ENCODE data around the gene TMEM150A. TPM values are rescaled to one million over a fixed set of nuclear protein-coding genes. Genes with fewer than 3 reads are reported as not detected.

The TMEM150A gene
- total and polyA plus RNA-seq, 2 of the 4 experiments (the other 2 are of a cell fraction): 4.8 to 16.3 TPM

DNA sequence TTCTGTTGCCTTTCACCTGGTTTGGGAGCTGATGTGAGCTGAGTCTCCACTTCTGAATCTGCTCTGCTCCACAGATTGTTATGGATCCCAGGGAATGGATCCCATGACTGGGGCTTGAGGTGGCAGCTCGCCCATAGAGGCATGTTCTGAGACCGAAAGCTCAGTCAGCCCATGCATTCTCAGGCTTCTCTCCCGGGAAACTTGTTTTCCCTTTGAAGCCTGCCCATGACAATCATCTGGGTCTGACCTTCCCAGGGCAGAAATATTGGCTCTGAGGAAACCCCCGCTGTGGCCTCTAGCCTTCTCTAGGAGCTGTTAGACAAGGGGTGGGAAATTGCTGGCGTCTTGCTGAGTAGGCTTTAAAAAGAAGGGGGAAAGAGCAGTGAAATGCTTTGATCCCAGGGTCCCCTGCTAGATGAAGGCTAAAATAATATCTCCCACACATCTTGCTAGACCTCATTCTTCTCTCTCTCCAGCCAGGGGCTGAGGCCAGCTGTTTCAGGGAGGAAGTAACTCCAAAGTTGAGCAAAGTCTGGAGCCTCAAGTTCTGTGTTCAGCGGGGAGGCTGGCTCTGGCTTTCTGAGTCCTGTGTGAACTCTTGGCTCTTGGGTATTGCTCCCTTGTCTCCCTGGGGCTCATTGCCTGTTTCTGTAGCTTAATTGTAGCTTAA lies 23.1 kb downstream of the TMEM150A start:
- Histone ChIP-seq H3K4me2 (ENCODE audit: low read depth, low read length) (no peak overlapping the region; the same call in 1 of the 2 replicates), H3K27ac (ENCODE audit: insufficient read depth, low read length) (peak overlapping the region; percentile 32; the same call in 1 of the 2 replicates), H3K4ac (ENCODE audit: low read depth, low read length) (peak overlapping the region; percentile 33; the same call in 1 of the 2 replicates), H3K79me1 (ENCODE audit: low read depth in 1 of 2, low read length in 2 of 2) (peaks cover 0 to 4% of the 10 kb centered on the region in 2 experiments; a peak in 1 of 4 replicates), H3K9me3 (ENCODE audit: control insufficient read depth, insufficient read depth, low read length) (no peaks in the 10 kb centered on the region), H3K36me3 (ENCODE audit: control insufficient read depth, insufficient read depth, low read length) (no peaks in the 10 kb centered on the region), H3K18ac (ENCODE audit: low read depth, low read length) (peak overlapping the region; percentile 16; the same call in 1 of the 2 replicates), H4K20me1 (ENCODE audit: insufficient read depth, low read length) (no peaks in the 10 kb centered on the region), H4K8ac (ENCODE audit: low read depth in 2 of 2, low read length in 2 of 2) (peak overlapping the region; percentile 65 to 66; a peak in 3 of 4 replicates), H2BK15ac (ENCODE audit: low read depth, low read length) (0 out of 3 replicates have a peak overlapping the region, but pooled peaks have one; percentile 61), H2AK9ac (replicated peaks; ENCODE audit: low read depth, low read length, poor library complexity) (no peak overlapping the region), H3K9me1 (ENCODE audit: insufficient read depth, low read length) (peaks cover 9% of the 10 kb centered on the region), H3K14ac (replicated peaks; ENCODE audit: low read depth, low read length) (peak overlapping the region; percentile 28), H3K23ac (ENCODE audit: low read depth, low read length) (peak overlapping the region; percentile 50; the same call in 1 of the 2 replicates), H2BK120ac (ENCODE audit: low read depth, low read length) (peak overlapping the region; percentile 71), H4K91ac (ENCODE audit: insufficient read depth, low read depth, low read length) (peak overlapping the region; percentile 57), H2BK5ac (ENCODE audit: low read depth, low read length, poor library complexity, severe bottlenecking) (no peak overlapping the region), H2AFZ (replicated peaks; ENCODE audit: low read length, poor library complexity) (no peak overlapping the region), H3K27me3 (ENCODE audit: control insufficient read depth, insufficient read depth, low read length) (no peaks in the 10 kb centered on the region), H2AK5ac (ENCODE audit: low read depth, low read length) (no peak overlapping the region), H3K56ac (ENCODE audit: extremely low read depth, insufficient read depth, low read length) (no peak overlapping the region), H3K4me3 (ENCODE audit: insufficient read depth, low read depth, low read length) (no peak overlapping the region), H3K4me1 (ENCODE audit: control insufficient read depth, insufficient read depth, low read length) (peaks cover 22% of the 10 kb centered on the region), H2BK20ac (ENCODE audit: low read depth, low read length) (peak overlapping the region; percentile 52; the same call in 1 of the 2 replicates), H4K5ac (ENCODE audit: low read depth, low read length) (peak overlapping the region; percentile 26; the same call in 1 of the 2 replicates), H3K9ac (ENCODE audit: low read depth, low read length) (peak overlapping the region; percentile 13; the same call in 1 of the 2 replicates)
- ChIA-PET POLR2A (ENCODE audit: unreplicated experiment) (no interaction called here), CTCF (interaction anchor here (0.6 to 0.9 kb wide), 2 partner anchors 13 to 48 kb away, joined by 3 read pairs; no protein-coding TSS in a partner anchor)
- dilution Hi-C loops (cut with HindIII; ENCODE audit: low sequenced_read_pairs, unreplicated experiment) (no loop called here), in situ Hi-C loops (cut with MboI; ENCODE audit: low sequenced_read_pairs) (no loop called here), intact Hi-C loops (cut with micrococcal nuclease) (no loop called here)
- BruUV-seq (replicated peaks): no TSS peak
- DNase-seq (no peak), ATAC-seq (ENCODE audit: low read depth) (no peak)
- no peak for TF ChIP-seq MAFK (IDR thresholded peaks at IDR 0.05; ENCODE audit: low read depth, low read length)
- no peak for TF ChIP-seq FOS (IDR thresholded peaks at IDR 0.05; ENCODE audit: low read depth, low read length)
- TF ChIP-seq CTCF (conservative IDR thresholded peaks at IDR 0.05; ENCODE audit: low read depth, low read length): no peak
- TF ChIP-seq POLR2A (IDR thresholded peaks at IDR 0.05; ENCODE audit: low read depth, low read length): no peak
- no peak for TF ChIP-seq RAD21 (IDR thresholded peaks at IDR 0.05; ENCODE audit: low read length)
- no peak for TF ChIP-seq MAZ (IDR thresholded peaks at IDR 0.05; ENCODE audit: borderline replicate concordance, low read depth, low read length)
- TF ChIP-seq, protein P1, sequence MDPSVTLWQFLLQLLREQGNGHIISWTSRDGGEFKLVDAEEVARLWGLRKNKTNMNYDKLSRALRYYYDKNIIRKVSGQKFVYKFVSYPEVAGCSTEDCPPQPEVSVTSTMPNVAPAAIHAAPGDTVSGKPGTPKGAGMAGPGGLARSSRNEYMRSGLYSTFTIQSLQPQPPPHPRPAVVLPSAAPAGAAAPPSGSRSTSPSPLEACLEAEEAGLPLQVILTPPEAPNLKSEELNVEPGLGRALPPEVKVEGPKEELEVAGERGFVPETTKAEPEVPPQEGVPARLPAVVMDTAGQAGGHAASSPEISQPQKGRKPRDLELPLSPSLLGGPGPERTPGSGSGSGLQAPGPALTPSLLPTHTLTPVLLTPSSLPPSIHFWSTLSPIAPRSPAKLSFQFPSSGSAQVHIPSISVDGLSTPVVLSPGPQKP (IDR thresholded peaks at IDR 0.05; ENCODE audit: borderline replicate concordance, low read depth, low read length): no peak
- TF ChIP-seq RFX5 (IDR thresholded peaks at IDR 0.05; ENCODE audit: low read depth, low read length): no peak
- no peak for TF ChIP-seq BHLHE40 (IDR thresholded peaks at IDR 0.05; ENCODE audit: low read depth, low read length)
- no peak for TF ChIP-seq SMC3 (IDR thresholded peaks at IDR 0.05; ENCODE audit: low read depth, low read length)
- no peak for TF ChIP-seq NFE2L2 (IDR thresholded peaks at IDR 0.05; ENCODE audit: low read depth, low read length)
- WGBS, 2 experiments (ENCODE audit: extremely low coverage in 2 of 2, insufficient read length in 1 of 2): 73% methylated on average over 2 of the region's 6 CpGs; no CpG with 5 or more reads in 1 of the 2 experiments

Data from IMR-90 (cell line).